ENCODE measurements around the gene RAD9A.

RAD9A gene

DNA sequence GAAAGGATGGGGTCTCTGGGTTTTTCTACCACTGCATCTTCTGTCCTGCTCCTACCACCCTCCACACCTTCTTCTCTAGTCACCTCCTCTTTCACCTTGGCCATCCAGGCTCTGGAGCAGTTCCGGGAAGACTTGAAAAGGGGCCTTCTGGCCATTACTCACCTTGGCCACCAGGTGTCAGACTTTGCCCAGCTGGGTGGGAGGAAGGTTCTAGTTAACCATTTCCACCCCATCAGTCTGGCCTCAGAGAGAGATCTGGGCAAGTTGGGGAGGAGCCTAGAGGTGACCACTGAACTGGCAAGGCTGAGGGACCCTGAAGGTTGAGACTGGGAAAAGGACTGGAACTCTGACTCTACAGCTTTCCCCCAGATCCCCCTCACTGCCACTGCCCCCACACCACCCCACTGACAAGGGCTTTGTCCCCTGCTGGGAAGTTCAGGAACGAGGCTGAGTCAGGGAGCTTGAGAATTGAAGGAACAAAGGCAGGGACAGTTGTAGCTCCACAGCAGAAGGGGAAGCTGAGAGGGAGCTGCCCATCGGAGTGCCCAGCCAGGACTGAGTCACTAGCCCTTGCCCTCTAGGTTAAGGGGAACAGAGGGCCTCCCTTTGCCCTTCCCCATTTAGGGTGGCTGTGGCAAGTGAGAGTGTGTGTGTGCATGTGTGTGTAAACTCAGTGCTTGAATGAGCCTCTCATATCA is 34.8 kb upstream of the RAD9A start:
- peak; percentile 25 to 51 for DNase-seq (ENCODE audit: extremely low read depth in 1 of 2, low read depth in 1 of 2)

DNA sequence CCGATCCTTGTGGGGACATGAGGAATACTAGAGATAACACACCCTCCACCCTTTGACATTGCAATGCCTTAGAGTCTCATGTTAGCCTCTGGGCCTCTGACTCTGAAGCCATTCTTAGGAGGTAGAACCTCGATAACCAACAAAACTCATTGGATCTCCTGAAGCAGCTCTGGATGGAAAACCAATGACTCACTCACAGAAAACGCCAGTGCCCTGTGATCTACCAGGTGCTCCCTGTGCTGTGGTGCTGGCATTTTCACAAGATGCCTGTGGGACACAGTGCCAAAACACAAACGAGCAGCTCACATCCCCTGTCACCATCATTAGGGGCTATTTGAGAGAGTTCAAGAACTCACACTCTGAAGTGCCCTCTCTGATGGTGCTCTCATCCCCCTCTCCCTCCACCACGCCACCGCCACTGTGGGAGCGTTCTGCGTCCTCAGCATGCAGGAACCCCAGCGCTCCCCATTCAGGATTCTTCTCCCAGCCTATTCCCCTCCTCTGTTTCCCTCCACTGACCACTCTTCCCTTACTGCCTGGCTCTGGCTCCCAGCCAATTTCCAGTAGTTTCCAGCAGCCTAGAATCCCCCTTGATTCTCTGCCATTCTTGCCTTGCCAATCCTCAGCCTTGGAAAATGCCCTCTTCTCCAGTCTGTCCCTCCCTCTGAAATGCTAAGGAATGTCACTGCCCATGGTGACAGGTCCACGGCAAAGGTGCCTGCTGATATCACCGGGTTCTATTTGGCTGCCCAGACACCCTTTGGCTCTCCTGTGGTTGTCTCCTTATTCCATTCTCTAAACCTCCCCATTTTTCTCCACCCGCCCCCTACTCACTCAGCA is 33.7 kb upstream of the RAD9A start:
- no peak for DNase-seq (ENCODE audit: extremely low read depth in 1 of 2, low read depth in 1 of 2)

DNA sequence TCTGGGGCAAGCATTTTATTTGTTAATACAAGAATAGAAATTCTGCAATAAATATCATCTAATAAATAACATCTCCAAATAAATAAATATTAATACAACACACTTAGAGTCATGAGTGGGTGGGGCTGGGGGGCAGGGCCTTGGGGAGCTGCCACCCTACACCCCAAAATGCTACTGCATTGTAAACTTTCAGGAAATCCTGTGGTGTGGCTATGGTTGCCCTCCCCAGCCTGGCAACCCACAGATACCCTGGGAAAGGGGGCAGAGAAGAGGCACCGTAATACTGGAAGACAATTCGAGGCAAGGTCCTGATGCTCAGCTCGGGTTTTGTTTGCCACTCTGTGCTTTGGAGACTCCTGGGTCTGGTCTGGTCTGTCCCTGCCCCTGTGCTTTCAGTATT is 27.6 kb upstream of the RAD9A start:
- no peak for DNase-seq (ENCODE audit: extremely low read depth in 1 of 2, low read depth in 1 of 2)

DNA sequence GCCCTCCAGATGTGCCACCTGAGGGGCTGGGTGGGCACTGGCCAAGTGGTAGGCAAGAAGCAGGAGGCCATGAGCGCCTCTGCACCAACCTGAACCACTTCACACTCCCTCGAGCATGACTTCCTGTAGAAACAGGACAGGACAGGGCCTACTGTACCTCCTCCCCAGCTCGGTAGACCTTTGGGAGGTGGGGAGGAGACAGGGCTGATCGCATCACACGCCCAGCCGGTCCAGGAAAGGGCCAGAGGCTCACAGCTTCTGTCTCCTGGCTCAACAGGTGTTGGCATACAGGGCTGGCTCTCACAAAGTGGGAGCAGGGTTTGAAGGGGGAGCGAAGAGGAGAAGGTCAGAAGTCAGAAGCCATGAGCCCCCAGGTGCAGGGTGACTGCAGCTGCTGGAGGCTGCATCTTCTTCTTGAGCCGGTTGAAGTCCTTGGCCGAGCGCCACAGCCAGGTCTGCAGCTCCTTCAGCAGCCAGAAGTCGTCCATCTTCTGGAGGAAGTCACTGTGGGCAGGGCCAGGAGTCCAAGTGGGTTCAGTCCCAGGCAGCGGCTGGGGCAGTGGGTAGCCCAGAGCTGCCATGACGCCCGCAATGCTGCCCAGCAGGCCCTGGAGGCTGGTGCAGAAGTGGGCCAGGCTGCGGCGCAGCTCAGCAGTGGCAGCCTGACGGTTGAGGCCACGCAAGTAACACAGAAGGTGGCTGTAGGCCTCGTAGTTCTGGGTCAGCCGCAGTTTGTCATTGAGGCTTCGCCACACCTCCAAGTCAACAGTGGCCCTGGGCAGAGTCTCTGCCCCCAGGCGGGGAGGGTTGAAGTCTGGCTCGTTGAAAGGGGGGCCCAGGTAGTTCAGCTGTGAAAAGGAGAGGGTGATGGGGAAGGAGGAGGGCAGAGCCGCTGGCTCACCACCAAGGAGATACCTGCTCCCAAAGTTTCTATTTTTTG is 26.7 kb upstream of the RAD9A start:
- DNase-seq (ENCODE audit: extremely low read depth in 1 of 2, low read depth in 1 of 2), result no peak

DNA sequence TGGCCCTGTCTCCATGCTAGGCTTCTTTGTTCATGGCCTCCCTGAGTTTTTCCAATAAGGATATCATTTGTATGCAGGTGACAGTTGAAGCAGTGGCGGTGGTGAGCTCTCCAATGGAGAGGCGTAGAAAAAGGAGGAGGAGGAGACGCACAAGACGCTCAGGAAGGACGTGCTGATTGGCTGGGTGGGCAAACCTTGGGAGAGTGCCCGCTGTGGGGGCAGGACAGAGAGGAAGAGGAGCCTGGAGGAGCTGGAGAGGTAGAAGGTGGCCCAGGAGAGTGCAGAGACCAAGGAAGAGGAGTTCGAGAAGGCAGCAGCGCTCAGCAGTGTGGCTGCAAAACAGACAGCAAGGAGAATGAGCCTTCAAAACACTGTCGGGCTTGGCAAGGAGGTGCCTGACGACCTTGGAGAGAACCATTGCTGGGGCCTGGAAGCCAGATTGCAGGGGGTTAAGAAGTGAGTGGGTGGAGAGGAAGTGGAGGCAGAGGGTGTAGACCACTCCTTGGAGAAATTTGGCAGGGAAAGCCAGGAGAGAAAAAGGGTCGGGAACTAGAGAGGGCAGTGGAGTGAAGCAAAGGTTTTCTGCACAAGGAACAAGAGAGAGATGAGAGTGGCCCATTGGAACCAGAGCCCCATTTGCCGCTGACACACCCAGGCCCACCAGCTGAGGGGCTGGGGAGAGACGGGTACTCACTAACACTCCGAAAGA is 25.9 kb upstream of the RAD9A start:
- DNase-seq (ENCODE audit: extremely low read depth in 1 of 2, low read depth in 1 of 2), result no peak

DNA sequence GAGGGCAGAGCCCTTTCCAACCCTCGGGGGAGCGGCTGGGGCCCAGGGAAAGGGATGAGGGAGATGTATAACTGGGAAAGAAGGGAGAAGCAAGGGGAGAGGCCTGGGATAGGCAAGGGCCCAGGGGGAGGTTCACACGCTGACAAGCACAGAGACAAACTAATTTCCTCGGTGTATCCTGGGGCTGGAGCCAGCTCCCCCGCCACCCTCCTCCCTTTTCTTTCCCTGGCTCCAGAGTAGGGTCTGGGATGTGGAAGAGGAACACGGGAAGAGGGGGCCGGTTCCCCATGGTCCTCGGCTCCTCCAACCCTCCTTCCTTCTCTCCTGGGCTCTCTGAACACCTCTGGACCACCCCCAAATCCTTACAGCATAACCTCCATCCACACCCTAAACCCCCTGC is 25.2 kb upstream of the RAD9A start:
- no peak for DNase-seq (ENCODE audit: extremely low read depth in 1 of 2, low read depth in 1 of 2)

DNA sequence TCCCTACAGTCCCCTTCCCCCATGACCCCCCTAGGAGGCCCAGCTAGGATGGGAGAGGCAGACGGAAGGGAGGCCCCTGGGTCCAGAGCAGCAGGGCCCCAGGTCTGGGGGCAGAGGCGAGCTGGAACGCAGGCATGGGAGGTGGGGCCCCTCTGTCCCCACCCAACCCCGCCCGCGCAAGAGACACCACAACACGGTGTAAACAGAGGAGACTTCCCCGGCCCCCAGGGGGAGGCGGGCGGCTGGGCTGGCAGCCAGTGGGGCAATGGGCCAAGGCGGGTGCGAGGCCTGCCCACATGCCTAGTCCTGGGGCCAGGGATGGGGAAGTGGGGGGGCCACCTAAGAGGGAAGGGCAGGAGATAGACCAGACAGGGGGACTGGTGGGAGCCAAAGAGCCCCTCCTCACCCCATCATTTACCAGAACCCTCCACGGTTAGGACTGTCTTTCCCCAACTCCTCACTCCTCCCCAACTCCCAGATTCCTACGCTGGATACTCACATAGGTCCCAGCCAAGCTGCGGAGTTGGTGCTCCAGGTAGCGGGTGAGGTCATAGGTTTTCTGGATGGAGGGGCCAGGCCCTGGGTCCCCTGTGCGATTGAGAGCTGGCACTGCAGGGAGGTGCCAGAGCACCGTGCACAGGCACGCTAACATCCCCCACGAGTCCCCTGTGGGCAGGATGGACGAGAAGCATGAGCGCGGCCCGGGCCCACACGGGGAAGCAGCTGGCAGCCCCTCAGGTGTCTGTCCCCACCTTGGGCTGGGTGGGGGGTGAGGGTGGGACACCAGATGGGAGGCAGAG is 24.6 kb upstream of the RAD9A start:
- DNase-seq (ENCODE audit: extremely low read depth in 1 of 2, low read depth in 1 of 2), result no peak

DNA sequence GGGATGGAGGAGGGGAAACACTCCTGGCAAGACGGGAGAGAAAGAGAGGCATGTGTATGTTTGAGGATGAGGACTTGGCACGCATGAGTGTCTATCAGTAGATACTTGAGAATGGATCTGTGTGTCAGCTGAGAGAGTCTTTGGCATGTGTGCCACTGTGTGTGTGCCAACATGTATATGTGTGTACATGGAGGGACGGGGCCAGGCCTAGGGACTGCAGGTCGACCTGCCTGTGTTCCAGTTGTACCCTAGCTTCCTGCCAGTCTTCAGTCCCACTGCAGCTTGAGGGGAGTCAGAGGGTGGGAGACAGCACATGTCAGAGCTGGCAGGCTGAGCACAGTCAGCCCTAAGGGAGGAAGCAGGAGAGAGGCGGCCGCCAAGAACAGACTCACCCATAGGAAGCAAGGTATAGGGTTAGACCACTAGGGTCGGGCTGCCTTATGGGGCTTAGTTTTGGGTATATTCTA is 24.0 kb upstream of the RAD9A start:
- no peak for DNase-seq (ENCODE audit: extremely low read depth in 1 of 2, low read depth in 1 of 2)

DNA sequence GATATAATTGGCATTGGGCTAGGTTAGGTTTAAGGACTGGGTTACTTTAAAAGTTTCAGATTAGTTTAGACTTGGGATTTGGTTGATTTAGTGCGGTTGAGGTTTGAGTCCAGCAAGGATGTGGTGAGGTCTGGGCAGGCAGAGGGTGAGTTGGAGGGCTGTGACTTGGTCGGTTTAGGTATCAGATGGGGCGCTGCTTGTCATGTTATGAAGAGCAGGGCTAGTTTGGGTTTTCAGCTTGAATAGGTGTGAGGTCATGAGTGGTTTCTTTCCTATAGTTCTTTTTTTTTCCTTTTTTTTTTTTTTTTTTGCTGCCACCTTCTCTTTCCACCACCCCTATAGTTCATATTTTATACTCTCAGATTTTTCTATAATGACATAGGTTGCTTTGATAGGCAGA is 23.2 kb upstream of the RAD9A start:
- DNase-seq (ENCODE audit: extremely low read depth in 1 of 2, low read depth in 1 of 2), result no peak

DNA sequence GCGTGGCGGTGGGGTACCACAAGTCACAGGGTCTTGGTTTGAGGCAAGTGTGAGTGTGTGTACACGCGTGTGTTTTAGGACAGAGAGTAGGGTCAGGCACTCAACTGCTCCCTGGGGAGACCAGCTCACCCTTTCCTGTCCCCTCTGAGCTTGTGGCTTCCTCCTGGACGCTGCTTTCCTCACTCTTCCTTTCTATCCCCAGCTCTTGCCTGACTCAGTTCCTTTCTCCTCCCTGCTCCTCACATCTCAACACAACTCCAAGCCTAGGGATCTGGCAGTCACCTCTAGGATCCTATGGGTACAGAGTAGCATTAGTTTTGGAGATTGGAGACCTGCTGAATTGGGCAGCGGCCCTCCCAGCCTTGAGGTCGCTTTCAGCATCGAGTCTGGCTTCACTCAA is 22.5 kb upstream of the RAD9A start:
- DNase-seq (ENCODE audit: extremely low read depth in 1 of 2, low read depth in 1 of 2), result no peak

DNA sequence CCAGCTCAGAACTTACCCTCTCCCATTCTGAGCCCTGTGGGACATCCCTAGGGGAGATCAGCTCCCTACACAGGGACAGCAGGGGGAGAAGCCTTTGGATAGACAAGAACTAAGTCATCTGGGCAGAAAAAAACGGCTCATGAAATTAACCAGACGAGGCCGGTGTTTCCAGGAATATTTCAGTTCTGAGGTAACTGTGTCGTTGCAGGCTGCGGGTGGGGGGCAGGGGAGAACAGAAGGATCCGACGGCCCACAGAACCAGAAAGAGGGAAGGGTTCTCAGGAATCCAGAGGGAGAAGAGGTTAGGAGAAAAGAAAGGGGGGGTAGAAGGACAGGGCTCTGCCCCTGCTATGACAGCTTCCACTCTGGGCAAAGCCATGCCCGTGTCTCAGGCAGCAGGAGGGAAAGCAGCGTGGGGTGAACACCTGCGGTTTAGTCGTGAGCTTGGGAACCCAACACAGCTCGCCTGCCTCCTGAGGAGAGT is 21.9 kb upstream of the RAD9A start:
- no peak for DNase-seq (ENCODE audit: extremely low read depth in 1 of 2, low read depth in 1 of 2)

DNA sequence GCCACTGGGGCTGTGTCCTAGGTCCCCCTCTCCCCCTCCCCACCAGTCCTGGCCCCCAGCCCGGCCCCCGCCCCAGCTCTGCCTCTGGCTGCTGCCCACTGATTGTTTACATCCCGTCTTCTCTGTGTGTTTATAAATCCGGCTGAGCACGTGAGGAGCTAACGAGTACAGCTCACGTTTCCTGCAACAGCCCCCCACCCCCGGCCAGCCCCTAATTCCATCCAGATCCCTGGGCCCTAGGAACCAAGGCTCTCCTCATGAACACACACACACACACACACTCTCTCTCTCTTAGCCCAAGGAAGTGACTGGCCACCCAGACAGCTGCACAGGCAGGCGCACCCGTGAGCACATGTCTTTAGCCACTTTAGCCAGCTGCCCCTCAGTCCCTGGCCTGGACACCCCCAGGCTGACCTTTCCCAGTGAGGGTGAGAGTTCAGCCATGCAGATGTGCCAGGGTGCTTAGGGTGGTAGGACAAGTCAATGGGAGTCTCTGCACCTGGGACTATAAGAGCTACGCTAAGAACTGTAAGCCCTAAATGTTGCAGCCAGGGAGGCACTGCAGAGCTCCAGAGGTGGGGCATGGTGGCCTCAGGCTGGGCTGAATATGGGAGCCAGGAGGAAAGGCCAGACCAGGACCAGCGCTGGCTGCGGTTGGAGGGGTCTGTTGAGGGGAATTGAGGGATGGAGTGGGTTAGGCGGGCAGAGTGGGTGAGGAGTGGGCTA is 21.3 kb upstream of the RAD9A start:
- DNase-seq (ENCODE audit: extremely low read depth in 1 of 2, low read depth in 1 of 2), result no peak

DNA sequence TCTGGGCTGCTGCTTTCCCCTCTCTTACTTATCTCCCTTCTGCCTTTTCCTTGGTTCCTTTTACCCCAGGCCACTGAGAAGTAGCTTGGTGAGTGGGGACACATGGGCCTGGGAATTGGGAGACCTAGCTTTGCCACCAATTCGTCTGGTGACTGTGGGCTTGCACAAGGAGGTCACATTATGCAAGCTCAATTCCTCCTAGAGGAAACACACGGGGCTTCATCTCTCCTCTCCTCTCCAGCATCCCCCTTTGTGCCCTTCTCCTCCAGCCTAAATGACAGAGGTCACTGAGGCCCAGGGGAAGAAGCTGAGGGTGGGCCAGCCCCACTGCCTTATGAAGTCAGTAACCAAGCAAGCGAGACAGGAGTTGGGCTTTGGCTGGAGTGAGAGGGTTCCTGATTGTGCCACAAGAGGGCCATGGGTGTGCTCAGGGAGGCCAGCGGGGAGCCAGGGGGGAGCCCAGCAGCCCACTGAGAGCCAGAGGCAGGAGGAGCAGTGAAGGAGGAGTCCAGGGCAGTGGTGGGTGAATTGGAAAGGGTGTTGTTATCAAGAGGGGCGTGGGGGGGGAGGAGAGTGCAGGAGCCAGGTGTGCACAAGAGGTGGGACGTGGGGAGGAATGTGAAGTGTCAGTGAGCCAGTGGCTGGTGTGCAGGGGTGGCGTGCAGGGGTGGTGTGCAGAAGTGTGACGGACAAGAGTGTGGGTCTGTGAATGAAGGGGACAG is 20.4 kb upstream of the RAD9A start:
- no peak for DNase-seq (ENCODE audit: extremely low read depth in 1 of 2, low read depth in 1 of 2)

DNA sequence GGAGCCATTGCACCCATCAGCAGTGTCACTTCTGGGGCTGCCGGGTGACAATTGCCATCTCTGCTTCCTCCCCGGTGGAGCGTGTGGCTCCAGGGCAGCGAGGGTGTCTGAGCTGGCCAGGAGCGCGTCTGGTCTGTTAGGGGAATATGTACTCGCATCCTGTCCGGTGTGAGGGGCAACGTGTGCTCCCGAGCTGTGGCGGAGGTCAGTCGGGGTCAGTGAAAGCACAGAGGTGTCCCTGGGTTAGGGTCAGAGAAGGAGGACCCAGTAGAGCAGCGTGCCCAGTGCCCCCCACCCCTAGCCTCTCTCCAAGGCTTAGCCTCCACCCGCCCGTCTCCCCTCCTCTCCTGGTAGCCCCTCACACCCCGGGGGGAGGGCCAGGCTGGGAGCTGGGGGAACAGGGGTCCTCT is 19.9 kb upstream of the RAD9A start:
- no peak for DNase-seq (ENCODE audit: extremely low read depth in 1 of 2, low read depth in 1 of 2)

DNA sequence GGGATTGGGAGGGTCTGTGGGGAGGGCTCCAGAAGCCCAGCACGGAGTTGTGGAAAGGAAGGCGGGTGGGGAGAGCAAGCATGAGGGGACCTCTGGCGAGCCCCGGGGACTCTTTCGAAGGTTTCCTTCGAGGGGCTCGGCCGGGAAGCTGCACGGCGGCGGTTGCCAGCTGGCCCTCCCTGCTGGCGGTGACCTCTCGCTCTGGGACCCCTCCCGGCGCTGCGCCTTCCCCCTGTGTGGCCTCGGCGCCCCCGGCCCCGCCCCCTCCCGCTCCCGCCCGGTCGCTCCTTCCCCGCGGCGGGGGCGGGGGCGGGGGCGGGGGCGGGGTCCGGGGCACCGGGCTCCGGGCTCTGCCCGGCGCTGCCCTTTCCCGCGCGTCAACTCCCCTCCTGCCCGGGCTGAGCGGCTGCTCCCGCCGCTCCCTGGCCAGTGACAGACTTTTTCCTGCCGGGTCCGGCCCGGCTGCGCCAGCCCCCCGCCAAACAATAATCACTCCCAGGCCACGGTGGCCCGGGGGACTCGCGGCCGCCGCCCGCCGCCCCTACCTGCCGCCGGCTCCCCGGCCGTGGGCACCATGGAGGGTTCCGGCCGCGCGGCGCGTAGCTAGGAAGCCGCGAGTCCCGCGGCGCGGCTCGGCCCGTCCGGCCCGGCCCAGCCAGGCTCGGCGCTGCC is 19.3 kb upstream of the RAD9A start:
- DNase-seq (ENCODE audit: extremely low read depth in 1 of 2, low read depth in 1 of 2), result no peak

DNA sequence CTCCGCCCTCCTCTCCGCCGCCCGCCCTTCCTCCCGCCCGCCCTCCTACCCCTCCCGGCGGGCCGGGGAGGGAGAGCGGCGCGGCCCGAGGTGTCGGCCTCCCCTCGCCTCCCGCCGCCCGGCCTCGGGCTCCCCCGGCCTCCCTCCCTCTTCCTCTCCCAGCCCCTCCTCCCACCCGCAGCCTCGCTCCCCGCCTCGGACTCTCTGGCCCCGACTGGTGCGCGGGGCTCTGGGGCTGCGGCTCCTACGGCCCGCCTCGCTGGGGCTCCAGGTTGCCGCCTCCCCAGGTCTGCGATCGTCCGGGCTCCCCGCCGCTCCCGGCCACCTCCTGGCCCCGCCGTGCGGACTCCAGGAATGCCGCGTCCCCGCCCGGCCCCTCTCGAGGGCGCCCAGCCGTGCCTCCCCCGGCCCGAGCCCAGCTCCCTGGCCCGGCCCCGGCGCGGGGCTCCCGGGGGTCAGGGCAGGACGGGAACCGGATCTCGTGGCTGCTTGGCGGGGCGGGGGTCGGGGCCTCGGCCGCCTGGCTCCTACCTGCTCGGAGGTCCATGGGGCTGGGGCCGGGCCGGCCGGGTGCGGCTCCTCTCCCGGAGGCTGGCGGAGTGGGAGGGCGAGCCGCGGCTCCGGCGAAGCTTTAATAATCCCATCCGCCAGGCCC is 18.7 kb upstream of the RAD9A start, which contains the start of gene CLCF1:
TSS of gene CLCF1 (minus strand) at position 606 of the 655 bp plus-strand sequence. CDS start at position 547, 59 bp downstream.
- no peak for DNase-seq (ENCODE audit: extremely low read depth in 1 of 2, low read depth in 1 of 2)
